T-helper 2 cell (primary cell): Measurements from ENCODE around the gene SLC2A5.
"Not testable (repeated sequence)": the region's sequence is repeated elsewhere in the genome, so short reads cannot be mapped to it uniquely, and the experiment has no call there.

Source experiments
- DNase-seq, 5 experiments: peaks; one replicate each; pipeline versions ENCODE4 v3.0.0 to v3.0.0-alpha.2; 2012 to 2022

Gene SLC2A5

DNA sequence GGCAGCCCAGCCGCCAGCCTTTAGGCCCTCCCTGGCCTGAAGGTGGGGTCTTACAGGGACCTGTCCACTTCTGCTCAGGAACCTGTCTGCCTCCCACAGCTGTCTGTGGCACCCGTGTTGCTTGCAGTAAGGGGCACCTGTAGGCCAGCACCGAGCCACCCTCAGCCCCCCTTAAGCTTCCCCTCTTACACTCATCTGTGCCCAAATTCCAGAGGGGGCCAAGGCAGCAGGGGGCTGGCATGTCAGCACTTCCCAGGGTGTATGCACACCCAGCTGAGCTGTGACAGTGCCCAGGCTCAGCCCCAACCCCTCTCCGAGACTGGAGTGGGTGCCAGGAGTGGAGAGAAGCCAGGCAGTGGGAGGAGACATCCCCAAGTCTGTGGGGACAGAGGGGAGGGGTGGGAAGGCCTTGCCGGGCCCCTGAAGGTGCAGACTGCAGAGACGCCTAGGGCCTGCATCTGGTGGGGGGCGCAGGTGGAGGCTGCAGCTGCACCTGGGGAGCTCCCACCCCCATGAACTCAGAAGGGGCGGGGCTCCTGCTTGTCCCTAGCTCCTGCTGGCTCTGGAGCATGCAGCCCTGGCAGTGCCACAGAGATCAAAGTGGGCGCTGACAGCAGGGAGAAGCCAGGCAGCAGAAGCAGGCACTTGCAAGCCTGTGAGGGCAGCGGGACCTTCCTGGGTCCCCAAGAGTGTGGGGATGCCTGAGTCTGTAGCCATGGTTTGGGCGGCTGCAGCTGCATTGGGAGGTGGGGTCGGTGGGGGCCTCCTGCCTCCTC lies 37.8 kb downstream of the SLC2A5 start:
- DNase-seq: no peak

DNA sequence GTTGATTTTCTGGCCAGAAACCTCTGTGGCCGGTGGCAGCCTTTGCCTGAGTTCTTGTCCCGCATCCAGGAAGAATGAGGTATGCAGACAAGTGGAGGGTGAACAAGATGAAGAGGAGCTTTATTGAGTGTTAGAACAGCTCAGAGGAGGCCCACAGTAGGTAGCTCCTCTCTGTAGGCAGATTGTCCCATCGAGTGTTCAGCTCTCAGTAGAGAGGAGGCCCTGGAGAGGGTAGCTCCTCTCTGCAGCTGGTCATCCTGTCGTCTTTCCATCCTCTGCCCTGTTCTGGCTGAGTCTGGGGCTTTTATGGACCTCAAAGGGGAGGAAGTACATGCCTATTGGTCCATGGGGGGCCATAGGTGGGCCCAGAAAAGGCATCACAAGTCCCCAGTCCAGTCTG lies 38.4 kb downstream of the SLC2A5 start:
- not testable (repeated sequence) for DNase-seq

DNA sequence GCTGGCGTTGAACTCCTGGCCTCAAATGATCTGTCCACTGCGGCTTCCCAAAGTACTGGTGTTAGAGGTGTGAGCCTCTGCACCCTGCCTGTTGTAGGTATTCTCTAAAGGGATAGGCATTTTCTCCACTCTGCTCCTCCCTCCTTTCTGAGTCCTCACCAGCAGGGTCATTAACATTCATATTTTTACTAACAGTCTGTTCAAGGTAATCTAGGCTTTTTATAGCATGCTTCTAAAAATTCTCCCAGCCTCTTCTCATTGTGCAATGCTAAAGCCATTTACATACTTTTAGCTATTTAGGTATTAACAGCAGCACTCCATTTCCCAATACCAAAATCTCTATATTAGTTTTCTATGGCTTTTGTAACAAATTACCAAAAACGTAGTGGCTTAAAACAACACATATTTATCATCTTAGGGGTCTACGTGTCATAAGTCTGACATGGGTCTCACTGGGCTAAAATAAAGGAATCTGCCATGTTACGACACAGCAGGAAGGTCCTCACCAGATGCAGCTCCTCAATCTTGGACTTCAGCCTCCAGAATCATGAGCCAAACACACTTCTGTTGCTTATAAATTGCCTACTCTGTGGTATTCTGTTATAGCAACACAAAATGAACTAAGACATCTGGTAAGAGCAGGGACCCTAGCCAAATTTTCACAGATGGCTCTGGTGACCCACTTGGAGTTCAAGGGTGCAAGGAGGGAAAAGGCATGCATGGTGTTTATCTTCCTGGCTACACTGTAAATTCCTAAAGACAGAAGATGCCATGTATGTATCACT lies 40.3 kb downstream of the SLC2A5 start:
- DNase-seq: no peak

DNA sequence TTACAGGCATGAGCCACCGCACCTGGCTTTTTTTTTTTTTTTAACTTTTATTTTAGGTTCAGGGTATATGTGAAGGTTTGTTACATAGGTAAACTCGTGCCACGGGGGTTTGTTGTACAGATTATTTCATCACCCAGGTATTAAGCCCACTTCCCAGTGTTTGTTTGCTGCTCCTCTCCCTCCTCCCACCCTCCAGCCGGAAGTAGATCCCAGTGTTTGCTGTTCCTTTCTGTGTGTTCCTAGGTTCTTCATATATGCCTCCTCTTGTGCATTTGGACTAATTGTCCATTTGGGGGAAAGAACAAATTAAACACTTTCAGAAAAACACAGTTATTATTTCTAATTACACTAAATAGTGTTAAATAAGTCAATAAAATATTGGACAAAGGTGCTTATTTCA lies 42.1 kb downstream of the SLC2A5 start:
- DNase-seq: no peak

DNA sequence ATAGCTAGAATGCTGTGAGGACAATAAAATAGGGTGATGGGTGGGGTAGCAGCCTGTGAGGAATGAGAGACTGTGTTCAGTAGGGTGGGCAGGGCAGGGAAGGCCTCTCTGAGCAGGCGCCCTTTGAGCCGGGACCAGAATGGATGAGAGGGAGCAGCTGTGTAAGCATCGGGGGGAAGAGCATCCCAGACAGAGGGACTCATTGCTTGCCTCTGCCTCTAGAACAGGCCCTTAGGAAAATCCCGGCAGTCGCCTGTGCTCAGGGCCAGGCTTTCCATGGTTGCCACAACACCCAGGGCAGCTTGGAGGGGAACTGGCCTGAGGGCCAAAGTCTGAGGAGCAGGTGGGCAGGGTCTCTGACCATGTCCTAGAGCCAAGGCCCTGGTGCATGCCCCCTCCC lies 44.0 kb downstream of the SLC2A5 start:
- DNase-seq: no peak

DNA sequence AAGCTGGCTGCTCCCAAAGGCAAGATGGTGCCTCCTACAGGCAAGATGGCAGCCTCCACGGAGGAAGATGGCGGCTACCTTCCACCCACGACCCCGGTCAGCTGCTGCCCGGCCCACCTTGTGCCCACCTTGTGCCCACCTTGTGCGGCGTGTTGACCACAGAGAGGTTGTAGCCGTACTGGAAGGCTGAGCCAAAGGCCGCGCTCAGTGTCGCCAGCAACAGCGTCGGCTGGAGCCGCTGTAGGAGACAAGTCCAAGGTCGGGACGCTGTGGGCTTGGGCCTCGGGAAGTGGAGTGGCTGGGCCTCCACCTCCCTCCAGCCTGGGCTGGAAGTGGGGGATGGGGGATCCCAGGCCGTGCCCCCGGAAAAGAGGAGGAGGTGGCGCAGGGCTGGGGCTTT lies 44.6 kb downstream of the SLC2A5 start:
- DNase-seq: no peak

DNA sequence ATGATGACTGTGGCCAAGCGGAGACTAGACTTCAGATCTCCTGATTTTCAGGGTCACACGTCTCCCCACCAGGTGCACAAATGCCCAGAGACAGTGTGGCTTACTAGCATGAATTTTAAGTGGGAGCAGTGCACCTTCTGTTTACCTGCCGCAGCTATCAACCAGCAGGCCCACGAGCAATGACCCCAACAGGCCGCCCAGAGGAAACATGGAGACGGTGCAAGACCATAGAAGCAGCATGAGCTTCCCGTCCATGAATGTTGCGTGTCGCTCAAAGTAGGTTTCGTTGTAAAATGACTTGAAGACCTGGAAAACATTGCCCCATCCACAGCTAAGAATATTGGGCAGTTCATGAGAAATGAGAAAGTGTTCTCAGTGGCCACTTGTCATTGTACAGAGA lies 46.7 kb downstream of the SLC2A5 start:
- no peak for DNase-seq

DNA sequence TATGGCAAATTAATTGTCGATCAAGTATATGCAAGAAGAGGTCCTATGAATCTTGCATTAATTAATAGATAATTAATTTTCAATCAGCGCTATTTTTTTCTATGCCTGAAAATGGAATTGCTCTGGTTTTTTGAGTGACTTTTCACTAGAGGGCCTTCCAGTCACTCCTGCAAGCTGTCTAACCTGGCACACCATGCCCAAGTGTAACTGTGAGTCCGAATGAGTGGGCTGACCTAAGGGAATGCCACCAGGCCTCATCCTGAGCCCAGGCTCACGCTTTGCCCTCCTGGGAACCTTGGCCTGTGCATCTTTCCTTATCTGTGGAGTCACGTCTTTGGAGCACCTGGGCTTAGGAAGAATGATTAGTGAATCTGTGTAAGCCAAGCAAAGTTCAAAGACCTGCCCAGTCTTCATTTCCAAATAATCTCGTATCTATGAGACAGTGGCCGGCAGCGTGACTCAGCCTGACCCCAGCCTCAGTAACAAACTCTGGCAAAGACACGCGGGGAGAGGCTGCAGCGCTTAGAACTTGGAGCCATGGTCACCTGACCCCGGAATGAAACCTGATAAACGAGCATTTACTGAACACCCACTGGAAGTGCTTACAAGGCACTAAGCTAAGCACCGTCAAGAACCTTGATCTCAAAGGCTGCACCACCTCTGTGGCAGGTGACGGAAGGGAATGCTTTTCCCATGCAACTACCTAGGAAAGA lies 47.3 kb downstream of the SLC2A5 start:
- not testable (repeated sequence) for DNase-seq

DNA sequence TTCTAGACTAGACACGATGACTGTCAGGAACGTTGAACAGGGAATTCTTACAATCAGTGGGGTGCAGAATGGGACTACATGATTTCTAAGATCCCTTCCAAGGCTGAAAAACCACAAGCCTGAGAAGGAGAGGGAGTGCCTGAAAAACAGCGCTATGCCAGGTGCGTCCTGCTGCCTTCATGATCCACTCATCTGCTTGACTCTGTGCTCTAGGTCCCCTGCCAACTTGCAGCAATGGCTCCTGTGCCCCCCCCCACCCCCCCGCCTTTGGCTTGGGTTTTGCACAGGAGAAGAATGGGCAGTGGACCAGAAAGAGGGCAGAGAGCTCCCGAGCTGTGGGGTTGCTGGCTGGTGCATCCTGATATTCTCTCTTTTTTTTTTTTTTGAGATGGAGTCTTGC lies 49.1 kb downstream of the SLC2A5 start:
- DNase-seq: no peak

DNA sequence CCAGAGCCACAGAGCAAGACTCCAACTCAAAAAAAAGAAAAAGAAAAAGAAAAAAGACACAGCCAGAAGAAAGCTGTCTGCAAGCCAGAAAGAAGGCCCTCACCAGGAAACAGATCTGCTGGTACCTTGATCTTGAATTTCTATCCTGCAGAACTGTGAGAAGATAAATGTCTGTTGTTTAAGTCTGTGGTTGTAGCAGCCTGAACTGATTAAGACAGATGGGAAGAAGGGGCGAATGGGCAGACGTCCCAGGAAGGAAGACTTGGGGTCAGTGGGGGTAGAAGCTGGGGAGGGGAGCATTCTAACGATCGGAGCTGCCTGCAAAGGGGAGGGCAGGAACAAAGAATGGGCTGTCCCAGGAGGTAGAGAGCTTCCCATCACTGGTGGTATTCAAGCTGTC lies 49.5 kb downstream of the SLC2A5 start:
- no peak for DNase-seq

DNA sequence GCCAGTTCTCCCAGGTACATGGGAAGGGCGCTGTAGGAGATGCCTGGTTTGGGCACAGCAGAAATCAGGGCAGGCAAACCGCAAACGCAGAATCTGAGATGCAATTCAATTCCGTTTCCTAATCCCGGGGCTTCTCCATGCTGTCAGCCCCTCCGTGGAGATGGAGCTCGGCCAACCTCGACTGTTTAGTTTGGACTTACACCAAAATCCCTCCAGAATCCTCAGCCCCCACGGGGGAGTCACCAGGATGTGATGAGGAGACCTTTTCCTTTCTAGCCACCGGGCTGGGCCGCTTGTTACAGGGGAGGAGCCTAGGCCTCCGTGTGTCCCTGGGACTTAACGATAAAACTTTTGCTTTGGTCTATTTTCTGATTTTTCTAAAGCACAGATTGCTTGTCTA lies 51.1 kb downstream of the SLC2A5 start:
- no peak for DNase-seq

DNA sequence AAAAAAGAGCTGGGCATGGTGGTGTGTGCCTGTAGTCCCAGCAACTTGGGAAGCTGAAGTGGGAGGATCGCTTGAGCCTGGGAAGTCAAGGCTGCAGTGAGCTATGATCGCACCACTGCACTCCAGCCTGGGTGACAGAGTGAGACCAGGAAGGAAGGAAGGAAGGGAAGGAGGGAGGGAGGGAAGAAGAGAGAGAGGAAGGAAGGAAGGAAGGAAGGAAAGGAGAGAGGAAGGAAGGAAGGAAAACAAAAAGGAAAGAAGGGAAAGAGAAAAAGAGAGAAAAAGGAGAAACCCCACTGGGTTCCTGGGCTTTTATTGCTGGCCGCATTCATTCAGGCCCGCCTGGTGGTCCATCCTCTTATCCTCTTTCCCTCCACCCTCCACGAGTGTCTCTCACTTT lies 53.0 kb downstream of the SLC2A5 start:
- DNase-seq: no peak

DNA sequence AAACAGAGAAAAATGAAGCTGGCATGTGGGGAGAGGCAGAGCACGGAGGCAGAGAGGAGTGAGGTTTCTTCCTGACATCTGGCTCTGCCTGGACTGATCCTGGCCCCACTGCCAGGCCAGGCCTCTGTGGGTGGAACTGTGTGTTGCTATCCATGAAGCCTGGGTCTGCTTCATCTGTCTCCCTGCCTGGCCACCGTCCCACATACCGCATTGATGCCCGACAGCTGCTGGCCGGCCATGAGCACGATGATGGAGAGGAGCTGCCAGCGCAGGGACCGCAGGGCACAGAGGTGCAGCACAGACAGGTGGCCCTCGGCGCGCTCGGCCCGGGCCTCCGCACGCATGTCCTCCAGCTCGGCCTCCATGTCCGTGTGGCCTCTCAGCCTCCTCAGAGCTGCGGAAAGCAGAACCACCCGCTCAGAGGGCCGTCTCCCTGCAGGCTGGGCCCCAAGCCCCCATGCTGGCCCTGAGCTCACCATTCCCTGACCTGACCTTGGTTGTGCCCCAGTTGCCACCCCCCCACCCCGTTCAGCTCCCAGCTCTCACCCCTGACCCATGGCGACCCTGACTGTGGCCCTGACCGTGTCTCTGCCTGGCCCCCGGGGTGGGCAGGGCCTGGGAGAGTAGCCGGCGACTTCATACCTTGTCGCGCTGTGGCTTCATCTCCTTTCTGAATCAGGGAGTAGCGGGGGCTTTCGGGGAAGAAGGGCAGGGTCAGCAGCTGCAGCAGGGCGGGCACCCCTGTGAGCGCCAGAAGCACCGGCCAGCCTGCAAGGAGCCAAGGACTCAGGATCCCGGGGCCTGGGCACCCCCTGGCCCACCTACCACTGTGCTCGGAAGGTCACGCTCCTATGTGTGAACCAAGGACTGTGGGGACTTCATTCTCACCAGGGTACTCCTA lies 54.7 kb downstream of the SLC2A5 start:
- no peak for DNase-seq

DNA sequence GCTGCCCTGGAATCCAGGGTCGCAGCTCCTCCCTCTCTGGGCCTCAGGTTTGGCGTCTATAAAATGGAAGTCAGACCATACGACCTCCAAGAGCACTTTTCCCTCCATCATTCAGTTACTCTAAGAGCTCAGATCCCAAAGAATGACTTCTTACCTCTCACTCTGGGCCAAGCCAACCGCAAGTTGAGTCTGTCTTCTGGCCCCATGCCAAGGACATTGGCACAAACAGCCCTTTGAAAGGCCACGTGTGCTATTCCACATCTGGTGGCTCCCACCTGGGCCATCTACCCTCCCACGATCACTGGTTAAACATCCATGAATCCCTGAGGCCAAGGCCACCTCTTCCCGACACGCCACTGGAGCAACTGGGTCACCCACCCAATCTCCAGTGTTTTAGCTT lies 55.6 kb downstream of the SLC2A5 start:
- no peak for DNase-seq

DNA sequence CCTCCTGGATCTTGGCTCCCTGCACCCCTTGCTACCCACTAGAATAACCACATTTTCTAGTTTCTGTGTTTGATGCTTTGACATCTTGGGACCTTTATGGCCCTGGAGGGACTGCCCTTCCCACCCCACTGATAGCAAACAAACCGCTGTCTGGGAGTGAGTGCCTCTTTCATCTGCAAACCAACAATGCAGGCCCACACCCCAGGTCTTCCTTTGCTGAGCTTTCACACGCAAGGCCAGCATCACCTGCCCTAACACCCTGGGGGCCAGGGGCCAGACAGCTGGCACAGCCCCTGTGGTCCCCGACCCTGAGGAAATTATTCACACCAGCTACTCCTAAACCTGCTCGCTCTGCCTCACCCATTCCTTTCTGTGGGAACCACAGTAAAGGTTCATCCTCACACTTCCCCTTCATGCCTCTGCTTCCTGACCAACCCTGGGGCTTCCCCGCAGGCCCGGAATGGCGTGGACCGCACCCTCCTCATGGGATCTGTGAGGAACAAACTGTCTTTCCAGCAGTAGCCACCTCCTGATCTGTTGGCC lies 58.6 kb downstream of the SLC2A5 start:
- DNase-seq: no peak

DNA sequence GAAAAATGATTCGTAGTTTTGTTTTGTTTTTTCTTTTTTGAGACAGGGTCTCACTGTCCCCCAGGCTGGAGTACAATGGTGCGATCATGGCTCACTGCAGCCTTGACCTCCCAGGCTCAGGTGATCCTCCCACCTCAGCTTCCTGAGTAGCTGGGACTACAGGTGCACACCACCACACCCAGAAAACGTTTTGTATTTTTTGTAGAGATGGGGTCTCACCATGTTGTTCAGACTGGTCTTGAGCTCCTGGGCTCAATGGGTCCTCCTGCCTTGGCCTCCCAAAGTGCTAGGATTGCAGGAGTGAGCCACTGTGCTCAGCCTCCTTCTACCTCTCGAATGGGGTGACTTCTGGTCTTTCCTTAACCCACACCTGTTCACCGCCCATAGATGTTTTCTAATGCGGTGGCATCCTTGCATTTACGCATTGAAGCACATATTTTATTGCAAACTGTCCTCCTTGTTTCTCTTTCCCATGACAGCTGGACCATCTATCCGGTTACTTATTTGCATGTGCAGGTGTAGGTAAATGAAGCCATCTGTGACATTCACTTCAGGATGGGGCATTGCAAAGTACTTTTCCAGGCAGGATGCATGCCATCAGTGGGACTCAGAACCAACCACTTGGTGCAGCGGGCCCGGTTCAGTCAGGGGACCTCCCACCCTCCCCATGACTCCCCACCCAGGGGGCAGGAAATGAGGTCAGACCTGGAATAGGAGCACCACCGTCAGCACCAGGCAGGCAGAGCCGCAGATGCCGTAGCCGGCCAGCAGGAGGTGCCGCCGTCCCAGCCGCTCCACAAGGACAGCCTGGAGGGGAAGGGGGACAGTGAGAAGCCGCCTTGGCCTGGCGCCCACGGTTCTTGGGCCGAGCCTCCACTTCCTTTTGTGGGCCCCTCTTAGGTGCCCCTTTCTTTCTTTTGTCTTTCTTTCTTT lies 59.7 kb downstream of the SLC2A5 start:
- DNase-seq: peak in 1 of 5 experiments; percentile 25

DNA sequence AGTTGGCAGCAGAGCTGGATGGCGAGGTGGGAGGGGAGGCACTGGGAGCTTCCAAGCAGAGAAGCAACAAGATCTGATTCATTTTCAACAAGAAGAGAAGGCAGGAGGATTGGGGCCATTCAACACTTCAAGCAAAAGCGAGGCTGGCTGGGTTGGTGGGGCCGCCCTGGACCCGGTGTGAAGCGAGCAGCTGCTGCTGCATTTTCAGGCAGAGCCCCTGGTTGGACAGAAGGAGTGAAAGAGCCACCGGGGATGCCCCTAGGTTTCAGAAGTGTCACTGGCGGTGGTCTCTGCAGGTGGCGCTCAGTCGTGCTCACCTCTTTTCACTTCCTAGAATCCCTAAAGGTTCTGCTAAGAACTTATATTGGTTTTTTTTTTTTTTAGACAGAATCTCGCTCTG lies 61.2 kb downstream of the SLC2A5 start:
- DNase-seq: no peak

DNA sequence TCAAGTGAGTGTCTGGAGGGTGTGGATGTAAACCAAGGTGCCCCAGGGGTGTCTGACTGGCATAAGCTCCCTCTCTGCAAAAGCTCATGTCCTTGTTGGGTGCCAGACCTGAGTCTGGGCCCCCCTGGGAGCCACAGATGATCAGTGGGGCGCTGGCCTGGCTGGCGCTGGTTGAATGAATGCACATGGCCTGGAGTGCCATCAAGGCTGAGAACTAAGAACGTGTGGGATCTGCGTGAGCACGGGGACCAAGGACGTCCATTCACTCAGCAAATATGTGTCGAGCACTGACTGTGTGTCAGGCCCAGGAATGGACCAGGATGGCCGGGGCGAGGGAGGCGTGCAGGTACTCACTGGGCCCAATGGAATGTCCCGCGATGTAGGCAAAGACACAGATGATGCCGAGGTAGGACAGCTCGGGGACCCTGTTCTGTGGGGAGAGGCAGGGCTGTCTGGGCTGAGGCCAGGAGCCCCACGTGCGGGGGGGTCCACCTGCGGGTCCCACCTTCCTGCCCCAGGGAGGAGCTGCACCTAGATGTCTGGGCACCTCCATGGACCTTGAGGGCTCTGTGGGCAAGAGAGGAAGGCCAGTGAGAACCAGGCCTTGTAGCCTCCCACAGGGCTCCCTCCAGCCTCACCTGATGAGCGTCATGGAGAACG lies 62.3 kb downstream of the SLC2A5 start:
- no peak for DNase-seq

DNA sequence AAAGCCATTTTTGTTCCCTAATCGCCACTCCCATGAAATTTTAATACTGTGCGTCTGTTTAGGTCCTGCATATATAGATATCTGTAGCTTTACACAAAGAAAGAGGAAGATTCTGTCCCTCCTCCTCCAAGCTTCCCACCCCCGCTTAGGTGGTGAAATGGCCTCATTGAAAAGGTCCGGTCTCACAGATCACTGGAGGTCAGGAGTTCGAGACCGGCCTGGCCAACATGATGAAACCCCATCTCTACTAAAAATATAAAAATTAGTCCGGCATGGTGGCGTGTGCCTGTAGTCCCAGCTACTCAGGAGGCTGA lies 64.1 kb downstream of the SLC2A5 start:
- DNase-seq: no peak

DNA sequence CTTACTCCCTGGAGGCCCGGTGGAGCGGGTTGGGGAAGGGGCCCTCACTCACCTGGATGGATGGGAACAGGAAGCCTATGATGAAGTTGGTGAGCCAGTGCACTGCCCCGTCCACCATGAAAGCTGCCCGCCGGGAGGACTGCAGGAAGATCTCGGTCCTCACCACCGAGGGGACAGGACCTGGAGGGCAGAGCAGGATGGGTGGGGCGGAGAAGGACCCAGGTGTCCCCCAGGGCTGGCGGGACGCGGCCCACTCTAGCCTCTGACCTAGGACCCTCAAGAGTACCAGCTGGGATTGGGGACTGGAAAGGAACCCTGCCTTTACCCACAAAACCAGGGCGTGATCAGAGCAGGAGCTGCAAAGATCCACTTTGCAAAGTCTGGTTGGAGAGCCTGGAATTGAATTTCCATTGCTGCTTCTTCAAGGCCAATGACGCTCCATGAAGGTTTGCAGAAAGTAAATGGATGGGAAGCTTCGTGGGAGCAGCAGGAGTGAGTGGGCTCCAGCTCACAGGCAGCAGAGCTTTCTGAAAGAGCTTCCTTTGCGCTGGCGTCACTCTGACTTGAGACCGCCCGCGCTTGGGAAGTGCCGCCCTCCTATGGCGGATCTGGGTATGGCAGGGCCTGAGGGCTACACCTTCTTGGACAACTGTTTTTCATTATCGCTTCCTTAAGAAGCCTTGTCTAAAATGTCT lies 64.6 kb downstream of the SLC2A5 start:
- DNase-seq: peak; percentile 36 to 79 (median 58)
